ENCODE measurements around the gene MKNK2.
"Not testable (repeated sequence)": the region's sequence is repeated elsewhere in the genome, so short reads cannot be mapped to it uniquely, and the experiment has no call there.

The MKNK2 gene

GRCh38 chr19:1992759-1993260 is 58.2 kb downstream of the MKNK2 start:
- no peak for TF ChIP-seq CTCF (conservative IDR thresholded peaks at IDR 0.05)

GRCh38 chr19:1991018-1991913 is 59.8 kb downstream of the MKNK2 start:
- H3K27ac ChIP-seq, result no peak overlapping the region
- no peak for TF ChIP-seq CTCF (conservative IDR thresholded peaks at IDR 0.05)

More at GRCh38 chr19:1992759-1993260, 58.2 kb downstream of the MKNK2 start:
- no peak overlapping the region for H3K27ac ChIP-seq

GRCh38 chr19:1990230-1991017 is 60.6 kb downstream of the MKNK2 start:
- H3K27ac ChIP-seq, result no peak overlapping the region
- no peak for TF ChIP-seq CTCF (conservative IDR thresholded peaks at IDR 0.05)

- no peak overlapping the region for H3K27ac ChIP-seq
- no peak for TF ChIP-seq CTCF (conservative IDR thresholded peaks at IDR 0.05)
Observed at GRCh38 chr19:1989513-1990229, 61.4 kb downstream of the MKNK2 start.

- H3K27ac ChIP-seq, result not testable (repeated sequence)
Observed at GRCh38 chr19:1988464-1988863, 62.6 kb downstream of the MKNK2 start.
